Transverse colon (tissue), 3 donors: Measurements from ENCODE around the gene LRRN1.

Source experiments
- CTCF ChIP-seq, 5 experiments: fragments of 200-600 bp in 3 of 5; fragments of 450-650 bp in 2 of 5; sonication (generic) in 3 of 5; IDR thresholded peaks; 1 replicate in 2 of 5; 2 replicates in 3 of 5; pipeline ENCODE4 v1.5.1; 2016 to 2017; ENCODE audit warnings: antibody characterized with exemption in 5 of 5, inconsistent platforms in 3 of 5, mild to moderate bottlenecking in 2 of 5, moderate library complexity in 1 of 5
- POLR2A ChIP-seq: fragments of 450-650 bp; IDR thresholded peaks from one replicate; pipeline ENCODE4 v1.6.1; 2016; ENCODE audit warnings: antibody characterized with exemption, mild to moderate bottlenecking, moderate library complexity

- TF ChIP-seq POLR2A: no peak
- TF ChIP-seq CTCF (IDR thresholded peaks at IDR 0.05): no peak
These were observed 37.6 kb downstream of the LRRN1 start for GRCh38 chr3:3836845-3837244.
